GM23338 (cell line): ENCODE data around the gene TTC27. TPM values are rescaled to one million over a fixed set of nuclear protein-coding genes. Genes with fewer than 3 reads are reported as not detected.

Experiments used
- CREB1 ChIP-seq: fragments of 250-450 bp; sonication (Bioruptor Pico); IDR thresholded peaks from 2 replicates; pipeline ENCODE4 v1.5.0; 2020; ENCODE audit warnings: low read depth, mild to moderate bottlenecking, moderate library complexity
- EZH2phosphoT487 ChIP-seq: fragments of 200-600 bp; sonication (generic); IDR thresholded peaks from one replicate; pipeline ENCODE4 v1.8.1; 2018; ENCODE audit warnings: antibody characterized with exemption; ENCODE audit not compliant: unreplicated experiment
- JUNB ChIP-seq: IDR thresholded peaks from one replicate; pipeline ENCODE4 v1.6.1; 2016; ENCODE audit warnings: antibody characterized with exemption; ENCODE audit not compliant: unreplicated experiment
- NANOG ChIP-seq: IDR thresholded peaks from 2 replicates; pipeline ENCODE4 v1.6.1; 2016; ENCODE audit warnings: antibody characterized with exemption, borderline replicate concordance
- ZNF114 ChIP-seq: fragments of 250-450 bp; sonication (Bioruptor Pico); IDR thresholded peaks from 2 replicates; pipeline ENCODE4 v1.5.0; 2020; ENCODE audit warnings: mild to moderate bottlenecking, moderate library complexity
- ZNF331 ChIP-seq: fragments of 250-450 bp; sonication (Bioruptor Pico); IDR thresholded peaks from 2 replicates; pipeline ENCODE4 v1.5.0; 2020; ENCODE audit warnings: low read depth, mild to moderate bottlenecking, moderate library complexity
- polyA plus RNA-seq: library from polyadenylated mRNA; unstranded; fragments of >200 nt; fragmentation: Nextera tagmentation; extraction: Ambion mirVana; gene quantifications from 2 replicates; pipeline ENCODE4 v1.2.1, GENCODE V29; 2016
- total RNA-seq: library from RNA; depleted of rRNA; stranded (reverse); fragments of >200 nt; shearing (Covaris generic); gene quantifications from 2 replicates; pipeline ENCODE4 v1.2.3, GENCODE V29; 2014
- TF ChIP-seq, protein P1 (sequence below): fragments of 250-450 bp; sonication (Bioruptor Pico); IDR thresholded peaks from 2 replicates; pipeline ENCODE4 v1.5.0; 2020; ENCODE audit warnings: mild to moderate bottlenecking, moderate library complexity
- TF ChIP-seq, protein P2 (sequence below): IDR thresholded peaks from 2 replicates; pipeline ENCODE4 v1.6.1; 2016; ENCODE audit warnings: antibody characterized with exemption

TTC27 gene
- total and polyA plus RNA-seq, 2 experiments from 2014 or later = 11.8 to 41.3 TPM

DNA sequence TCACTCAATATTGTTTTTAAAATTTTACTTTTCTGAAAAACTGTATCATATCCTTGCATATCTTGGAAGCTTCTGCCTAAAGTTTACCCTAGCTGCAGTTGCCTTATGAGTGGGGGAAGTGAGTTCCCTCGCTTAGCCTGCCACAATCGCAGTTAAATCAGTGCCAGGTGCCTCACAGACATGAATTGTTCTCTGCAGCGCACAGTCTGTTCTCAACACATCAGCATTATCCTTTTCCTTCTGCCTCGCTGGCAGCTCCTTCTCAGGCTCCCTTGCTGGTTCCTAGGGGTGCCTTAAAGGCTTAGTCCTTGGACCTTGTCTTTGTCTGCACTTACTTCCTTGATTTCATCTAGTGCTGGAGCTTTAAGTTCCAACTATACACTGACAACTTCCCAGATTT, 132.8 kb downstream of the TTC27 start (continued):
- TF ChIP-seq, protein P1, sequence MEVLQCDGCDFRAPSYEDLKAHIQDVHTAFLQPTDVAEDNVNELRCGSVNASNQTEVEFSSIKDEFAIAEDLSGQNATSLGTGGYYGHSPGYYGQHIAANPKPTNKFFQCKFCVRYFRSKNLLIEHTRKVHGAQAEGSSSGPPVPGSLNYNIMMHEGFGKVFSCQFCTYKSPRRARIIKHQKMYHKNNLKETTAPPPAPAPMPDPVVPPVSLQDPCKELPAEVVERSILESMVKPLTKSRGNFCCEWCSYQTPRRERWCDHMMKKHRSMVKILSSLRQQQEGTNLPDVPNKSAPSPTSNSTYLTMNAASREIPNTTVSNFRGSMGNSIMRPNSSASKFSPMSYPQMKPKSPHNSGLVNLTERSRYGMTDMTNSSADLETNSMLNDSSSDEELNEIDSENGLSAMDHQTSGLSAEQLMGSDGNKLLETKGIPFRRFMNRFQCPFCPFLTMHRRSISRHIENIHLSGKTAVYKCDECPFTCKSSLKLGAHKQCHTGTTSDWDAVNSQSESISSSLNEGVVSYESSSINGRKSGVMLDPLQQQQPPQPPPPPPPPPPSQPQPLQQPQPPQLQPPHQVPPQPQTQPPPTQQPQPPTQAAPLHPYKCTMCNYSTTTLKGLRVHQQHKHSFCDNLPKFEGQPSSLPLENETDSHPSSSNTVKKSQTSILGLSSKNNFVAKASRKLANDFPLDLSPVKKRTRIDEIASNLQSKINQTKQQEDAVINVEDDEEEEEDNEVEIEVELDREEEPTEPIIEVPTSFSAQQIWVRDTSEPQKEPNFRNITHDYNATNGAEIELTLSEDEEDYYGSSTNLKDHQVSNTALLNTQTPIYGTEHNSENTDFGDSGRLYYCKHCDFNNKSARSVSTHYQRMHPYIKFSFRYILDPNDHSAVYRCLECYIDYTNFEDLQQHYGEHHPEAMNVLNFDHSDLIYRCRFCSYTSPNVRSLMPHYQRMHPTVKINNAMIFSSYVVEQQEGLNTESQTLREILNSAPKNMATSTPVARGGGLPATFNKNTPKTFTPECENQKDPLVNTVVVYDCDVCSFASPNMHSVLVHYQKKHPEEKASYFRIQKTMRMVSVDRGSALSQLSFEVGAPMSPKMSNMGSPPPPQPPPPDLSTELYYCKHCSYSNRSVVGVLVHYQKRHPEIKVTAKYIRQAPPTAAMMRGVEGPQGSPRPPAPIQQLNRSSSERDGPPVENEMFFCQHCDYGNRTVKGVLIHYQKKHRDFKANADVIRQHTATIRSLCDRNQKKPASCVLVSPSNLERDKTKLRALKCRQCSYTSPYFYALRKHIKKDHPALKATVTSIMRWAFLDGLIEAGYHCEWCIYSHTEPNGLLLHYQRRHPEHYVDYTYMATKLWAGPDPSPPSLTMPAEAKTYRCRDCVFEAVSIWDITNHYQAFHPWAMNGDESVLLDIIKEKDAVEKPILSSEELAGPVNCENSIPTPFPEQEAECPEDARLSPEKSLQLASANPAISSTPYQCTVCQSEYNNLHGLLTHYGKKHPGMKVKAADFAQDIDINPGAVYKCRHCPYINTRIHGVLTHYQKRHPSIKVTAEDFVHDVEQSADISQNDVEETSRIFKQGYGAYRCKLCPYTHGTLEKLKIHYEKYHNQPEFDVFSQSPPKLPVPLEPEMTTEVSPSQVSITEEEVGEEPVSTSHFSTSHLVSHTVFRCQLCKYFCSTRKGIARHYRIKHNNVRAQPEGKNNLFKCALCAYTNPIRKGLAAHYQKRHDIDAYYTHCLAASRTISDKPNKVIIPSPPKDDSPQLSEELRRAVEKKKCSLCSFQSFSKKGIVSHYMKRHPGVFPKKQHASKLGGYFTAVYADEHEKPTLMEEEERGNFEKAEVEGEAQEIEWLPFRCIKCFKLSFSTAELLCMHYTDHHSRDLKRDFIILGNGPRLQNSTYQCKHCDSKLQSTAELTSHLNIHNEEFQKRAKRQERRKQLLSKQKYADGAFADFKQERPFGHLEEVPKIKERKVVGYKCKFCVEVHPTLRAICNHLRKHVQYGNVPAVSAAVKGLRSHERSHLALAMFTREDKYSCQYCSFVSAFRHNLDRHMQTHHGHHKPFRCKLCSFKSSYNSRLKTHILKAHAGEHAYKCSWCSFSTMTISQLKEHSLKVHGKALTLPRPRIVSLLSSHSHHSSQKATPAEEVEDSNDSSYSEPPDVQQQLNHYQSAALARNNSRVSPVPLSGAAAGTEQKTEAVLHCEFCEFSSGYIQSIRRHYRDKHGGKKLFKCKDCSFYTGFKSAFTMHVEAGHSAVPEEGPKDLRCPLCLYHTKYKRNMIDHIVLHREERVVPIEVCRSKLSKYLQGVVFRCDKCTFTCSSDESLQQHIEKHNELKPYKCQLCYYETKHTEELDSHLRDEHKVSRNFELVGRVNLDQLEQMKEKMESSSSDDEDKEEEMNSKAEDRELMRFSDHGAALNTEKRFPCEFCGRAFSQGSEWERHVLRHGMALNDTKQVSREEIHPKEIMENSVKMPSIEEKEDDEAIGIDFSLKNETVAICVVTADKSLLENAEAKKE (CRISPR knock-in tag) = no peak
- TF ChIP-seq ZNF331 (CRISPR knock-in tag) (no peak), JUNB (no peak), ZNF114 (CRISPR knock-in tag) (no peak), CREB1 (CRISPR knock-in tag) (no peak), EZH2phosphoT487 (no peak), NANOG (no peak)
- TF ChIP-seq, protein P2, sequence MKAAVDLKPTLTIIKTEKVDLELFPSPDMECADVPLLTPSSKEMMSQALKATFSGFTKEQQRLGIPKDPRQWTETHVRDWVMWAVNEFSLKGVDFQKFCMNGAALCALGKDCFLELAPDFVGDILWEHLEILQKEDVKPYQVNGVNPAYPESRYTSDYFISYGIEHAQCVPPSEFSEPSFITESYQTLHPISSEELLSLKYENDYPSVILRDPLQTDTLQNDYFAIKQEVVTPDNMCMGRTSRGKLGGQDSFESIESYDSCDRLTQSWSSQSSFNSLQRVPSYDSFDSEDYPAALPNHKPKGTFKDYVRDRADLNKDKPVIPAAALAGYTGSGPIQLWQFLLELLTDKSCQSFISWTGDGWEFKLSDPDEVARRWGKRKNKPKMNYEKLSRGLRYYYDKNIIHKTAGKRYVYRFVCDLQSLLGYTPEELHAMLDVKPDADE = no peak
